Superior temporal gyrus (tissue), 1 donor: Measurements from ENCODE around the gene PDK3.

Experiments
- DNase-seq: peaks from one replicate; pipeline ENCODE4 v3.0.0-alpha.2; 2016; ENCODE audit errors: extremely low spot score

Gene PDK3

GRCh38 chrX:24553011-24553410 lies 87.9 kb downstream of the PDK3 start:
- DNase-seq: no peak

DNA sequence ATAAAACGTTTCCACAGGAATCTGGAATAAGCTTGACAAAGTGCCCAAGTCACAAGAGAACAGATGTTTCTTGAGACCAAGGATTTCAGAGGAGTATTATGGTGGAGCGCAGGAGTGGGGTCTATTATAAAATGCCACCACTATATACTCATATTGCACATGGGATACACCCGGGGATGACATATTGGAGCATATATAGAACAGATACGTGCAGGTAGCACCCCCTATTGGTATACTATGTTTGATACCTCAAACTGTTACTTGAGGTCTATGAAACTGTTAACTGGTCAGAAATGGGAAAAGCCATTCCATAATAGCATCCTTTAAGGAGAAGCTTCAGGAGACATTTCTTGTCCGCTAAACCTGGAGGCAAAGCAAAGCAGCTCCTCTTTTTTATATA lies 96.0 kb downstream of the PDK3 start:
- DNase-seq: no peak

DNA sequence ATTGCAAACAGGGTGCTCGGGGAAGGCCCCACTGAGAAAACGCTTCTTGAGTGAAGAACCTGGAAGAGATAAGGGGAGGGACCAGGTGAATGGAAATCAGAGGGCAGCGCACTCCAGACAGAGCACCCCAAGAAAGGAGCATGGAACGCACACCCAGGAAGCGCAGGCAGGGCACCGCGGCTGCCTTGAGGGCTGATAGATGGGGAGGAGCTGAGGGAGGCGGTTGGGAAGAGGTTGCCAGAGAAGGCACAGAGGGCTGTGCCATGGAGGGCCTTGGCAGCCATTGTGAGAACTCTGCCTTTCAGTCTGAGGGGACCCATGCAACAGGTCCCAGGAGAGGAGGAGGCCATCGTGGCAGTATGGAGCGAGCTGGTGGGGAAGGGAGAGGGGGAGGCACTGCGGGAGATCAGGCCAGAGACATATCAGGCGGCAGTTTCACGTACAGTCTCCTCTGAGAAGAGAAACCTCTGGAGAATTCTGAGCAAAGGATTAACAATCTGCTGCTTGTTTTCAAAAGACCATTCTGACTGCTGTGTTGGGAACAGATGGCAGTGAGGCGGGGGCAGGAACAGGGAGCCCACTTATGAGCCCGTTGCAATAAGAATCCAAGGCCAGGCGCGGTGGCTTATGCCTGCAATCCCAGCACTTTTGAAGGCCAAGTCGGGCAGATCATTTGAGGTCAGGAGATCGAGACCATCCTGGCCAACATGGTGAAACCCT lies 98.4 kb downstream of the PDK3 start:
- no peak for DNase-seq

GRCh38 chrX:24566240-24566639 lies 101.2 kb downstream of the PDK3 start:
- no peak for DNase-seq

DNA sequence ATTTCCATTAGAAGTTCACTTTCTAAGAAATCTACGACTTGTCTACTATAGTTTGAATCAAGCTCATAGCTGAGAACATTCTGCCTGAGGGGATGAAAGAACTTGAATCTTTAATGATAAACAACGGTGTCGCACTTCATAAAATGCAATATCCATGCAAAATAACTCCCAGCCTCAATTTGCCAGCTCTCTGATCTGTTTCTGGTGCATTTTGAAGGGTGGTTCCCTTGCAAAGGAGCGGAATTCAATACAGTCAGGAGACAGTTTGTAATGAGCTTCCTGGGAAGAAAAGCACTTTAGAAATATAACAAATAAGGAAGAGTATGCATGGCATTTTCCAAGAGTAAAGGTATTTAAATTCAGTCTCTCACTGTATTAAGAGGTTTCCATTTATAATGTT lies 102.1 kb downstream of the PDK3 start:
- DNase-seq: no peak

GRCh38 chrX:24574743-24575142 lies 109.7 kb downstream of the PDK3 start:
- no peak for DNase-seq

GRCh38 chrX:24575496-24575895 lies 110.4 kb downstream of the PDK3 start:
- DNase-seq: peak; percentile 59

- DNase-seq: no peak
Observed at GRCh38 chrX:24577091-24577490, 112.0 kb downstream of the PDK3 start.
